ENCODE data around the gene TSTD1.

DNA sequence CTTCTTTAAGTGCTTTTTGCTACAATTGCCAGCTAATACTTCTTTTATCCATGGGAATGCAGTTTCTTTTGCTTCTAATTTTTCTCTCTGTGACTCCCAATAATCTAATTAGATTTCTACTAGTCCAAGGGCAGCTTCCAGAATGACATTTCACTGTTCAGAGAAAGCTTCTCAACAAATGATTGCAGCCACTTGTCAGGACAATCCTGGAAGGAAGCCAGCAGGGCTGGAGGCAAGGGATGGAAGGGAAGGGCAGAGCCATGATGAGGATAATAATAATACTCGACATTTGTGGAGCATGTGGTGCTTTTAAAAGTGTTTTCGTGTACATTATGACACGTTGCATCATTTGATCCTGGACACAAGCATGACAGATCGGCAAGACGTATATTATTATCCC lies 37.2 kb downstream of the TSTD1 start:
- TF ChIP-seq, protein P1, sequence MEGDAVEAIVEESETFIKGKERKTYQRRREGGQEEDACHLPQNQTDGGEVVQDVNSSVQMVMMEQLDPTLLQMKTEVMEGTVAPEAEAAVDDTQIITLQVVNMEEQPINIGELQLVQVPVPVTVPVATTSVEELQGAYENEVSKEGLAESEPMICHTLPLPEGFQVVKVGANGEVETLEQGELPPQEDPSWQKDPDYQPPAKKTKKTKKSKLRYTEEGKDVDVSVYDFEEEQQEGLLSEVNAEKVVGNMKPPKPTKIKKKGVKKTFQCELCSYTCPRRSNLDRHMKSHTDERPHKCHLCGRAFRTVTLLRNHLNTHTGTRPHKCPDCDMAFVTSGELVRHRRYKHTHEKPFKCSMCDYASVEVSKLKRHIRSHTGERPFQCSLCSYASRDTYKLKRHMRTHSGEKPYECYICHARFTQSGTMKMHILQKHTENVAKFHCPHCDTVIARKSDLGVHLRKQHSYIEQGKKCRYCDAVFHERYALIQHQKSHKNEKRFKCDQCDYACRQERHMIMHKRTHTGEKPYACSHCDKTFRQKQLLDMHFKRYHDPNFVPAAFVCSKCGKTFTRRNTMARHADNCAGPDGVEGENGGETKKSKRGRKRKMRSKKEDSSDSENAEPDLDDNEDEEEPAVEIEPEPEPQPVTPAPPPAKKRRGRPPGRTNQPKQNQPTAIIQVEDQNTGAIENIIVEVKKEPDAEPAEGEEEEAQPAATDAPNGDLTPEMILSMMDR (IDR thresholded peaks at IDR 0.05 in 8 of 11, conservative IDR thresholded peaks at IDR 0.05 in 3 of 11): no peak
- no peak for TF ChIP-seq POLR2AphosphoS5 (IDR thresholded peaks at IDR 0.05)
- no peak for TF ChIP-seq POLR2A (IDR thresholded peaks at IDR 0.05)

Measured in spleen (tissue), 7 donors.